Lower leg skin (tissue), 3 donors: ENCODE measurements around the gene PURA.

Experiments used
- POLR2A ChIP-seq, 2 donors: fragments of 450-650 bp; IDR thresholded peaks; one replicate each; pipeline ENCODE4 v1.6.1; 2016 to 2017; ENCODE audit warnings: antibody characterized with exemption in 2 of 2, mild to moderate bottlenecking in 1 of 2, moderate library complexity in 1 of 2
- TF ChIP-seq, protein P1 (sequence below), 3 donors: fragments of 450-650 bp; IDR thresholded peaks; one replicate each; pipeline ENCODE4 v1.5.1; 2016; ENCODE audit warnings: antibody characterized with exemption in 3 of 3, mild to moderate bottlenecking in 3 of 3, moderate library complexity in 2 of 3

- TF ChIP-seq, protein P1, sequence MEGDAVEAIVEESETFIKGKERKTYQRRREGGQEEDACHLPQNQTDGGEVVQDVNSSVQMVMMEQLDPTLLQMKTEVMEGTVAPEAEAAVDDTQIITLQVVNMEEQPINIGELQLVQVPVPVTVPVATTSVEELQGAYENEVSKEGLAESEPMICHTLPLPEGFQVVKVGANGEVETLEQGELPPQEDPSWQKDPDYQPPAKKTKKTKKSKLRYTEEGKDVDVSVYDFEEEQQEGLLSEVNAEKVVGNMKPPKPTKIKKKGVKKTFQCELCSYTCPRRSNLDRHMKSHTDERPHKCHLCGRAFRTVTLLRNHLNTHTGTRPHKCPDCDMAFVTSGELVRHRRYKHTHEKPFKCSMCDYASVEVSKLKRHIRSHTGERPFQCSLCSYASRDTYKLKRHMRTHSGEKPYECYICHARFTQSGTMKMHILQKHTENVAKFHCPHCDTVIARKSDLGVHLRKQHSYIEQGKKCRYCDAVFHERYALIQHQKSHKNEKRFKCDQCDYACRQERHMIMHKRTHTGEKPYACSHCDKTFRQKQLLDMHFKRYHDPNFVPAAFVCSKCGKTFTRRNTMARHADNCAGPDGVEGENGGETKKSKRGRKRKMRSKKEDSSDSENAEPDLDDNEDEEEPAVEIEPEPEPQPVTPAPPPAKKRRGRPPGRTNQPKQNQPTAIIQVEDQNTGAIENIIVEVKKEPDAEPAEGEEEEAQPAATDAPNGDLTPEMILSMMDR (IDR thresholded peaks at IDR 0.05), result no peak
- TF ChIP-seq POLR2A (IDR thresholded peaks at IDR 0.05), result no peak
These were observed 37.1 kb upstream of the PURA start for GRCh38 chr5:140076788-140077187.
